SH-SY5Y (cell line): Measurements from ENCODE around the gene TGM3.

Experiments used
- GATA2 ChIP-seq: IDR thresholded peaks from 2 replicates; pipeline ENCODE4 v1.6.1; 2011; ENCODE audit warnings: mild to moderate bottlenecking, low read depth, low read length
- GATA3 ChIP-seq: IDR thresholded peaks from 2 replicates; pipeline ENCODE4 v1.6.1; 2011; ENCODE audit warnings: low read depth, mild to moderate bottlenecking, low read length, moderate library complexity

- TF ChIP-seq GATA3, result no peak
- no peak for TF ChIP-seq GATA2
Observed at GRCh38 chr20:2285613-2286012, 10.2 kb upstream of the TGM3 start.
